Kasumi-1 (cell line): ENCODE measurements around the gene ELAVL1.
"Not testable (repeated sequence)": the region's sequence is repeated elsewhere in the genome, so short reads cannot be mapped to it uniquely, and the experiment has no call there.

ENCODE experiments used
- DNase-seq, 2 experiments: peaks; one replicate each; lab custom pipeline; 2025; lab: John Stamatoyannopoulos, UW

Gene ELAVL1

DNA sequence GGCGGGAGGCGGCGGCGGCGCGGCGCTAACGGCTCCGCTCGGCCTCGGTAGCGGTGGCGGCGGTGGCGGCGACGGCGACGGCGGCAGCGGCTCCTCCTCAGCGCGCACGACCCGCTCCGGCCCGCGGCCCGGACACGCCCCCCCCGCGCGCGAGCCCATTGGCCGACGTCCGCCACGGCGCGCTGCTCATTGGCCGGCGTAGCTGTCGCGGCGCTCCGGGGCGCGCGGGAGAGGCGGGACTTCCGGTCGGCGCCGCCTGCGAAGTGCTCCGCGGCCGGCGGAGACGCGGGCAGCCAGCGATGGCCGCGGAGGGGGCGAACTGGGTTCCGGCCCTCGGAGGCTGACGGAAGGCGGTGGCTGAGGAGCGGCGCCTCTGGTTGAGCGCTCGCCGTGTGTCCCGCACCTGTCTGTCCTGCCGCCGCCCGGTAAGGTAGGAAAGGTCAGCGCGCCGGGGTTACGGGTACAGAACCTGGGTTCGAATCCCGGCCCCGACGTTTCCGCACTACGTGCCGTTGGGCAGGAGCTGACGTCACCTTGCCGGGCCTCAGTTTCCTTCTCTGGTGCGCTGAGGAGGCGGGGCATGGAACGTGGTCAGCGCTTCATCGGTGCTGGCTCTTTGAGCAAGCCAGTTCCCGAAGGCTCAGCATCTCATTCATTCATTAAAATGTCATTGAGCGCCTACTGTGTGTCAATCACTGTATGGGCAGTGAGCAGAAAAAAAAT, at the start of gene ELAVL1:
Gene ELAVL1 (minus strand): TSS at position 108 of the 723 bp plus-strand sequence. CDS start 13,826 bp downstream, outside the sequence.
- peak; percentile 63 to 71 for DNase-seq

DNA sequence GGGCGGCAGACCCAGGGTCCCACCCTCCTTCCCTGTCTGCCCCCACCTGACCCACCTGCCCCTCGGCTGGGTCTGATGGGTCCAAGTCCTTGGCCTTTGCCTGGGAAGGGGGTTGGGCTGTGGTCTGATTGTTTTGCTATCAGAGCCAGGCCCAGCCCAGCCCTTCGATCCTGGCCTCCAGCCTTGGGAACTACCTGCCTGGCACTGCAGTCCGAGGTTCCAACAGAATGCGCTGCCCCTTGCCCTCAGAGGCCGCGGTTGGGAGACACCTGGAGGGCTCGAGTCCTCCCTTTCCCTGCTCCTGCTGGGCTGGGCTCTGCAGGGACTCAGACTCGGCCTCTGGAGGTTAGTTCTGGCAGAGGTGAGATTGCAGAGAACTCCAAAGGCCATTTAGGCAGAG, 48.7 kb upstream of the ELAVL1 start:
- DNase-seq = no peak

DNA sequence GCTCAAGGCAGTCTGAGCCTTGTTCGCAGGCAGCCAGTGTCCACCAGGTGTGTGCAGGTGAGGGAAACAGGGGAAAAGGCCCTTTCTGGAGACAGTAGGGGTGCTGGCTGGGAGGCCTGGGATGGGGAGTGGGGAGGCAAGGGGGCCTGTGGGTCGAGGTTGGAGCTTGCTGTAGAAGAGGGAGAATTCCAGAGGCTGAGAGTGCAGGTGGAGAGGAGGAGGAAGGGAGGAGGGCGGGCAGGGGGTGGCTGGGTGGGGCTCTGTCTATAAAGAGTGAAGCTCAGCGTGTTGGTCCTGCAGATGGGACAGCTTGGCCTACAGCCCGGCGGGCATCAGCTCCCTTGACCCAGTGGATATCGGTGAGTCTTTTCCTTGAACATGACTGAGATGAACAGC, 47.0 kb upstream of the ELAVL1 start, which contains the start of gene CCL25:
Gene CCL25 (plus strand): TSS at position 297 of the 396 bp plus-strand sequence. CDS start 290 bp downstream, outside the sequence.
- DNase-seq = no peak

DNA sequence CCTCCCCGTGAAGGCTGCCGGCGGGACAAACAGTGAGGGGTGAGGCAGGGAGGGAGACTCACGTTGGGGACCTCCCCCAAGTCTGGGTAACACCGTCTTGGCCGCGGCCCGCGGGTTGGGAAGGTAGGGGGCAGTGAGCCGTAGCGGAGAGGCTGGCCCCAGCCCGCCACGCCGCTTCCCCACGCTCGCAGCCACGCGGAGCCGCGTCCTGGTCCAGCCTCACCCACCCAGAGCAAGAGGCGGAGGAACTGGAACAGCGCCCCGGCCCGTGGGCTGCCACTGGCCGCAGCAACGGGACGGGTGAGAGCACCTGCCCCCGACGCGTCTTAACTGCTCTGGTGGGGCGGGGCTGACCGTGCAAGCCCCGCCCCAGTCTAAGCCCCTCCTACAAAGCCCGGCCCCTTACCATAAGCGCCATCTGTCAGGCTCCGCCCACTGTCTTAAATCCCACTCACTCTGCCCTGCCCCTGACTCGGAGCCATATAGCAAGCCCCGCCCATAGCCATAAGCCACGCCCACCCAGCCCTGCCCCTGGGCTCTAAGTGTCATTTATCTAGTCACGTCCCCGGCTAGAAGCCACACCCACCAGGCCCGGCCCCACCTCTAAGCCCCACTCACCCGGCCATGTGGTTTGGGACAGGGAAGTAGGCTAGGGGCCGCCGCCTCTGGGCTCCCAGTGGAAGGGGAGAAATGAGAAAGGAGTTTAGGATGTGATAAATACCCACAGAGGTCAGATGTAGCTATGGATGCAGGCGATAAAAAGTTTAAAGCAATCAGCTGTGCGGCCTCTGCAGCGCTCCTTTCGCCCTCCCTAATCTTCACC, 45.0 kb upstream of the ELAVL1 start:
- peak; percentile 96 to 98 for DNase-seq

DNA sequence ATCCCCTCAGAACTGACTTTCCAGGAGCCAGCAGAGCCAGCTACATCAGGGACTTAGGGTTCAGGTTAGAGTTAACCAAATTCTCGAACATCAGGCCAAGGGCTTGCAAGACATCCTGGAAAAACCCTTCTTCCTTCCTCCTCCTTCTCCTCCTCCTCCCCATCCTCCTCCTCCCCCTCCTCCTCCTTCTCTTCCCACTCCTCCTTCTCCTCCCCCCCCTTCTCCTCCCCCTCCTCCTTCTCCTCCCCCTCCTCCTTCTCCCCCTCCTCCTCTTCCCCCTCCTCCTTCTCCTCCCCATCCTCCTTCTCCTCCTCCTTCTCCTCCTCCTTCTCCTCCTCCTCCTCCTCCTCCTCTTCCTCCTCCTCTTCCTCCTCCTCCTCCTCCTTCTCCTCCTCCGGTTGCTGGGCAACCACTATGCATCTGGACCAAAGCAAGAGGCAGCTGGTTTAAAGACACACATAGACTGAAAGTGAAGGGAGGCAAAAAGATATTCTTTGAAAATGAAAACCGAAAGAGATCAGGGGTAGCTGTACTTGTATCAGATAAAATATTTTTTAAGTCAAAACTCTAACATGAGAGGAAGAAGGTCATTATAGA, 41.2 kb upstream of the ELAVL1 start:
- DNase-seq = no peak

DNA sequence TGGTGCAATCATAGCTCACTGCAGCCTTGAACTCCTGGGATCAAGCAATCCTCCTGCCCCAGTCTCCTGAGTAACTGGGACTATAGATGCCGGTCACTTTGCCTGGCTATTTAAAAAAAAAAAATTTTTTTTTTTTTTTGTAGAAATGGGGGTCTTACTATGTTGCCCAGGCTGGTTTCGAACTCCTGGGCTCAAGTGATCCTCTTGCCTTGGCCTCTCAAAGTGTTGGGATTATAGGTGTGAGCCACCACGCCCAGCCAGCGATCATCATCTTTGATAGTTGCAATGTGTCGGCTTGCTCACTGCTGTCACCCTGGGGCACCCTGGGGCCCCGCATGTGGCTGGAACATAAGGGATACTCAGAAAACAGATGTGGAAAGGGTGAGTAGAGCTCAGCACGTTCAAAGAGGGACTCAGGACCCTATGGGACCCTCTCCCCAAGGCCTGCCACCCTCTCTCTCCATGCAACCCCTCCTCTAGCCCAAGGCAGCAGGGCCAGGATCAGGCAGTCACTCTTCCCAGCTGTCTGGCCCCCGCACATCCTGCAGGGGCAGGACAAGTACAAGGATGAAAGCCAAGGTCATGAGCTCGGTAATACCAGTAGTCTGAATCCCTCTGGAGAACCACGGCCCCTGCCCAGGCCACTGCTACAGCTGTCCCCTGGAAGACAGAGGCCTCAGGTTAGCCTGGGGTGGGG, 40.6 kb upstream of the ELAVL1 start:
- DNase-seq = no peak

DNA sequence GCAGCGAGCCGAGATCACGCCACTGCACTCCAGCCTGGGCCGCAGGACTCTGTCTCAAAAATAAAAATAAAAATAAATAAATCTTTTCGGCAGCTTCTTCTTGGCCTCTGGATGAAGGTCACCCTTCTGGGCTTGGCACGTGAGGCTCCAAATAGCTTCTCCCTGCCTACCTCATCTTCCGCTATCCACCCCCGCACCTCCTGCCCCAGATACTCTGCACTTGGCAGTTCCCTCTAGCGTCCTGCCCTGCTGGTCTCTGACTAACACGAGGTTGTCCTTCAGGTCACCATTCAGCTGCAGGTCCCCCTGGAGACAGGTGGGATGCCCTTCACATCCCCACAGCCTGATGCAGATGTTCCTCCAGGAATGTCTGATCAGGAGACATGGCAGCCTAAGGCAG, 38.6 kb upstream of the ELAVL1 start:
- no peak for DNase-seq

DNA sequence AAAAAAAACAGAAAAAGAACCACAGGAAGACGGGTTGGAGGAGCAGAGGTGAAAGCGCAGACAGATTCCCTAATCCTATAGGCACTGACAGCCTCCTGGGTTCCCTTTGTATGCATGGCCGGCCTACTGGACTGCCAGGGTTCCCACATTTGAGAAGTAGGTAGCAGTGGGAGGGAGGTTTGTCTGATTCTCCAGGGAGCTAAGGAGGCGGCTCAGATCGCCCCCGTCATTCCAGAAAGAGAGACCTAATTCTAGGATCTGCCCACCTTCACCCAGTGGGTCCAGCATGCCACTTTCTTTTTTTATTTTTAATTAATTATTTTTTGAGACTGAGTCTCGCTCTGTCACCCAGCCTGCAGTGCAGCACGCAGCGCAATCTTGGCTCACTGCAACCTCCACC, 37.5 kb upstream of the ELAVL1 start:
- no peak for DNase-seq

DNA sequence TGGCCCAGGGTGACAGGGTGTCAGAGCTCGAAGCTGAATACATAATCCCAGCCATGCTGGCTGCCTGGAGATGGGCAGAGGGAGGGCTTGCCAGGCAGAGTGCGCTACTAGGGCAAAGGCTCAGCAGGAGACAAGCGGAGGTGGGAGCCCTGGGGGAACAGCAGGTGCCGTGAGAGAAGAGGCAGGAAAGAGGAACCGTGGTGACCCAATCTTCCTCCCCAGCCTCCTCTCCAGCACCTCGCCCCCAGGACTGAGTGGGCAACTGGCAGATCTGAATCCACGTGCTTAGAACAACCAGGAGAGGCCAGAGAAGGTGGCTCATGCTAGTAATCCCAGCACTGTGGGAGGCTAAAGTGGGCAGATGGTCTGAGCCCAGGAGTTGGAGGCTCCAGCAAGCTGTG, 36.1 kb upstream of the ELAVL1 start:
- no peak for DNase-seq

DNA sequence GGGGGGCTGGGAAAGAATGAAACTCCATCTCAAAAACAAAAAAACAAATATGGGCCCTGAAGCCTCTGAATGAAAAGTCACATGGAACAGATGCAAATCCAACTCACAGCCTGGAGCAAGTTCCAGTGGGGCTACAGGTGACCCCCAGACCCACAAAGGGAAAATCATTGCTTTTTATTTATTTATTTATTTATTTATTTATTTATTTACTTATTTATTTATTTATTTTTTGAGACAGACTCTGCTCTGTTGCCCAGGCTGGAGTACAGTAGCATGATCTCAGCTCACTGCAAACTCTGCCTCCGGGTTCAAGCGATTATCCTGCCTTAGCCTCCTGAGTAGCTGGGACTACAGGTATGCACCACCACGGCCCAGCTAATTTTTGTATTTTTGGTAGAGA, 33.8 kb upstream of the ELAVL1 start:
- DNase-seq = no peak

DNA sequence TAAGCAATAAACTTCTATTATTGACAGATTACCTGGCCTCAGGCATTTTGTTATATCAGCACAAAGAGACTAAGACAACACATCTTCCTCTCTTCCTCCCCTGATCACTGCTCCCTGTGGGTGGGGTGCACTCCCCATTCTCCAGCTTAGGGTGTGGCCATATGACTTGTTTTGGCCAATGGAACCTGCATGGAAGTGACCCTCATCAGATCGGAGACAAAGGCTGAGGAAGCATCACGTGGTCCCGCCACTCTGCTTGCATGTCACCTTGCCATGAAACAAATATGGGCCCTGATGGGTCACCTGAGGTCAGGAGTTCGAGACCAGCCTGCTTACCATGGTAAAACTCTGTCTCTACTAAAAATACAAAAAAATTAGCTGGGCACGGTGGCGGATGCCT, 33.4 kb upstream of the ELAVL1 start:
- DNase-seq = no peak

DNA sequence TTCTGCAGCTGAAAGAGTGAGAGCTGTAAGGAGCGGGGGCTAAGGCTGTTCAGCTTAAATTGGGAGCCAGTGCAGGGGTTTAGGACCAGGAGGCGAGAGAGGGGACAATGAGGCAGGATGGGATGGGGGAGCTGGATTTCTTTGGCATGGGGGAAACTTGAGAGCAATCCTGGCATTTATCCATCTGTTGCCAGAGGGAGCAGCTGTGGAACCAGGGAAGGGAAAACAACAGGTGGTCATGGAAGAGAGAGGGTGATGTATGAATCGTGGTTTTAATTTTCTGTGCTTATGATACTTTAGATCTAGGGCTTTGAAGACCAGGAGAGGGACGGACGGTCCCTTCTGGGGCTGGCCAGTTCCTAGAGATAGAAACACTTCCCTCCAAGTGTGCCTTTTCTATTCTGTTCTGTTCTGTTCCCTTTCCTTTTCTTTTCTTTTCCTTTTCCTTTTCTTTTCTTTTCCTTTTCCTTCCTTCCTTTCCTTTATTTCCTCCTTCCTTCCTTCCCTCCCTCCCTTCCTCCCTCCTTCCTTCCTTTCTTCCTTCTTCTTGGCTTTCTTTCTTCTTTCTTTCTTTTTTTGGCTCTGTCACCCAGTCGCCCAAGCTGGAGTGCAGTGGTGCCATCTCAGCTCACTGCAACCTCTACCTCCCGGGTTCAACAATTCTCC, 31.1 kb upstream of the ELAVL1 start:
- no peak for DNase-seq

DNA sequence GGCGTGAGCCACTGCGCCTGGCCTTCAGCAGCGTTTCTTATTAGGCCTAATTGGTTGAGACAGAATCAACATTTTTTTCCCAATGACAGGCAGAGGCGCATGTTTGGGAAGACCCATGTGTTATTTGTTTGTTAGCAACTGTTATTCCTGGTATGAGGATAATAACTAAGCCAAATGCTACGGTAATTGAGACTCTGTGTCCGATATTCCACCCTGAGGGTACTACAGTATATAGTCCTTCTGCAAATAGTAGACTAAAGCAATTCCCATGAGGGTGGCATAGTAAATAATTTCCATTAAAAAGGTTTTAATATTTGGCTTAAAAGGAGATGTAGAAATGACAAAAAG, 28.7 kb upstream of the ELAVL1 start:
- DNase-seq = no peak

DNA sequence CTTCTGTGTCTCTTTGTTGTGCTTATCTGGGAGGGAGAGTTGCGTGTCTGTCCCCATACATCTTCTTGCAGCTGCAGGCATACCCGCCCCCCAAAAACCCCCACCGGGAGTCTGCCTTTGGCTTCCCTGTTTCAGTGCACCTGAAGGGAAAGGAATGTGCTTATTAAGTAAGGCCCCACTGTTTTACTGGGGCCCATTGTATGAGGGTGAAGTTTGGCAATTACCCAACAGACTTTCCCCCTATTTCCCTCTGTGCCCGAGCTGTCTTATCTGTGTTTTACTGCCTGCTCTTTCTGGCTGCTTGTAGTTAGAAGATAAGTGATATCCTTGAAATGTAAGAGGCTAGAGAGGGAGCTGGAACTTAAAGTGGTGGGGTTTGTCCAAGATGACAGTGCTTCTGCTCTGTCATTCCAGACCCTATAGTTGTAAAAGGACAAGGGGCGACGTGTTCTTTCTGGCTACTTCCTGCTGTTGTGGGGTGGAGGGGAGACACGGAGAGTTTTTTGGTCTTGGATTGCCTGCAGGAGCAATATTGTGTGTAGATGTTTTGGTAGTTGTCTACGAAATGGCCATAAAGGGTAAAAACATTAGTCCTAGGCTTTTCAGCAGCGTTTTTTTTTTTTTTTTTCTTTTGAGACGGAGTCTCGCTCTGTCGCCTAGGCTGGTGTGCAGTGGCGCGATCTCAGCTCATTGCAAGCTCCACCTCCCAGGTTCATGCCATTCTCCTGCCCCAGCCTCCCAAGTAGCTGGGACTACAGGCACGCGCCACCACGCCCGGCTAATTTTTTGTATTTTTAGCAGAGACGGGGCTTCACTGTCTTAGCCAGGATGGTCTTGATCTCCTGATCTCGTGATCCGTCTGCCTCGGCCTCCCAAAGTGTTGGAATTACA, 28.1 kb upstream of the ELAVL1 start:
- not testable (repeated sequence) for DNase-seq

DNA sequence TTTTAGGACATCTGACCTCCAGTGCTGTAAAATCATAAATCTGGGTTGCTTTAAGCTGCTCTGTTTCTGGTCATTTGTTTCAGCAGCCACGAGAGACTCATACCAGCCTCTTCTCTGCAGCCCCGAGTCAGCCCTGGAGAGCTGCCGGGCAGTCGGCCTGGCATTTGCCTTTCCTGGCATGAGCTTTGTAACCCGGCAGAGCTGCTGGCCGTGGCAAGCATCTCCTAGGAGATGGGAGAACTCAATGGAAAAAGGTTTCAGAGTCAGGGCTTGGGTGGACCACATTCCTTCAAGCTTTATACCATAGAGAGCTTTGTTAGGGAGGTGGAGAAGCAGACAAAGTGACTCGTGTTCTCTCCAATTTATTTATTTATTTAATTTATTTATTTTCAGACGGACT, 25.5 kb upstream of the ELAVL1 start:
- no peak for DNase-seq

DNA sequence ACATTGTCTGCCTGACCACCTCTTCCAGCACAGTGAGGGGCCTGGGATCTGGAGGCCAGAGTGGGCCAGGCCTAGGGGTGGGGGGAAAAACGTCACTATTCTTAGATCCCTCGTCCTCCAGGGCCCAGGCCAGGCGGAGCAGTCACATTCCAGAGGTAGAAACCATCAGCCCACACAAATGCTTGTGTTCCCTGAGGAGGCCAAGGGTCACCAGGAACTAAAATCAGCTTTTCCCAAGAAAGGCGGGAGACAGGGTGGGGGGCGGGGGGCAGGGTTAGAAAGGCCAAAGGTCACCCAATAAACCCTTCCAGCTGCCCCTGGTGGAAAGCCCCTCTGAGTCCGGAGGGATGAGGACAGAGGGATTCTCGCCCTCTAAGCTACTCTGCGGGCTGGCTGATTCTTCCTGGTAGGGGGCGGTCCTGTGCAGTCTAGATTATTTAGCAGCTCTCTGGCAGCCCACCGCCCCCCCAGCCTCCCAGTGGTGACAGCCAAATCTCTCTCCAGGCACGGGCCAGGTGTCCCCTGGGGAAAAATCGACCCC, 23.6 kb upstream of the ELAVL1 start:
- DNase-seq = no peak

DNA sequence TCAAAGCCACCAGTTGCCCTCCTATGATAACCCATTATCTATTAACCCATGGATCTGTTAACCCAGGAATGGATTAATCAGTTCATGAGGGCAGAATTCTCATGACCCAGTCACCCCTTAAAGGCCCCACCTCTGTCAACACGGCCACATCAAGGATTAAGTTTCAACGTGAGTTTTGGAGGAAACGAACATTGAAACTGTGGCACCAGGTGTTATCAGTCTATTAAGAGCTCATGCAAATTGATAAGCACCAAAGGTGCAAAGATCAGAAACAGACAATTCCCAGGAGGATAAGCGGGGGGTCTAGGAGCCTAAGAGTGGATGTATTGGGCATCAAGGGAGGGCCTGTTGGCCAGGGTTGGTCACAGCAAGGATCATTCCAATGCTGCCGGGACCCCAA, 19.9 kb upstream of the ELAVL1 start:
- DNase-seq = no peak

DNA sequence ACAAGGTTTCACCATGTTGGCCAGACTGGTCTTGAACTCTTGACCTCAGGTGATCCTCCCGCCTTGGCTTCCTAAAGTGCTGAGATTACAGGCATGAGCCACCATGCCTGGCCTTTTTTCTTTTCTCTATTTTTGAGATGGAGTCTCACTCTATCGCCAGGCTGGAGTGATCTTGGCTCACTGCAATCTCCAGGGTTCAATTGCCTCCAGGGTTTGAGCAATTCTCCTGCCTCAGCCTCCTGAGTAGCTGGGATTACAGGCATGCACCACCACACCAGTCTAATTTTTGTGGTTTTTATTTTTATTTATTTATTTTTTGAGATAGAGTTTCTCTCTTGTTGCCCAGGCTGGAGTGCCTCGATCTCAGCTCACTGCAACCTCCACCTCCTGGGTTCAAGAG, 18.8 kb upstream of the ELAVL1 start:
- not testable (repeated sequence) for DNase-seq

DNA sequence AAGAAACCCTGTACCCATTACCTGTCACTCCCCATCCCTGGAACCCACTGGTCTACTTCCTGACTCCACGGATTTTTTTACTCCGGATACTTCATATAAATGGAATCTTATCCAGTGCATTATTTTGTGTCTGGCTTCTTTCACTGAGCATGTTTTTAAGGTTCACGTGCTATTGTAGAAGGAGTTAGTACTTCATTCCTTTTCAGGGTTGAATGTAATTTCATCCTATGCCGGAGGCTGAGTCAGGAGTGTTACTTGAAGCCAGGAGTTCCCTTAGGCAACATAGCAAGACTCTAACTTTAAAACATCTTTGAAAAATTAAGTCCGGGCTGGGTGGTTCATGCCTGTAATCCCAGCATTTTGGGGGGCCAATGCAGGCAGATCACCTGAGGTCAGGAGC, 17.9 kb upstream of the ELAVL1 start:
- DNase-seq = no peak

DNA sequence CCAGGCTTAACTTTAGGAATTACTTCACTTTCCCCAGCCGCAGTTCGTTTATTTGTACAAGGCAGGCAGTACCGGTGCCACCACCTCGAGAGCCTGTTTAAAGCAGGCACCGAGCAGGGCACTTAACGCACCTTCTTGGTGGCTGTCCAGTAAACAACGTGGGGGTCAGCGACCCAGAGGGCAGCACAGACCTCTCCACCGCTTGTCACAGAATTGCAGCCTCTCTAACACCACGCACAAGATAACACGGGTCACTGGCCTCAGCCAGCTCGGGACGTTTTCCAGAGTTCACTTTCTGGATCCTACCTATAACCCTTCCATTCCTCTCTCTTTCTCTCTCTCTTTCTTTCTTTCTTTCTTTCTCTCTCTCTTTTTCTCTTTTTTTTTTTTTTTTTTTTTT, 16.8 kb upstream of the ELAVL1 start:
- DNase-seq = no peak

DNA sequence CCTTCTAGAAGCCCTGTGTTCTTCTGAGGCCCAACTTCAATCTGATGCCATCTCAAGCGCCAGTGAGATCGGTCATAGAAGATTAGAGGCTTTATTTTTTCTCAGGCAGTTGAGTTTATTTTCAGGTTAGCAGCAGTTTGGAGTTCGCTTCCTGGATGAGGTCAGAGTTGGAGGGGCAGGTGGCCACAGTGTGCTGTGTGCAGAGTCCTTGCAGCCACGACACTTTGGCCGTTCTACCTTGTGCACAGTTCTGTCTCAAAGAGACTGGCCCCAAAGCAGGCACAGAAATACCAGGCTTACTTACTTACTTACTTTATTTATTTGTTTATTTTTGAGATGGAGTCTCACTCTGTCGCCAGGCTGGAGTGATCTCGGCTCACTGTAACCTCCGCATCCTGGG, 15.9 kb upstream of the ELAVL1 start:
- DNase-seq = no peak
